ENCODE results near the gene STOML2.
A peak's percentile ranks its signal among the peaks of the same experiment; 100 is the strongest.

The STOML2 gene

DNA sequence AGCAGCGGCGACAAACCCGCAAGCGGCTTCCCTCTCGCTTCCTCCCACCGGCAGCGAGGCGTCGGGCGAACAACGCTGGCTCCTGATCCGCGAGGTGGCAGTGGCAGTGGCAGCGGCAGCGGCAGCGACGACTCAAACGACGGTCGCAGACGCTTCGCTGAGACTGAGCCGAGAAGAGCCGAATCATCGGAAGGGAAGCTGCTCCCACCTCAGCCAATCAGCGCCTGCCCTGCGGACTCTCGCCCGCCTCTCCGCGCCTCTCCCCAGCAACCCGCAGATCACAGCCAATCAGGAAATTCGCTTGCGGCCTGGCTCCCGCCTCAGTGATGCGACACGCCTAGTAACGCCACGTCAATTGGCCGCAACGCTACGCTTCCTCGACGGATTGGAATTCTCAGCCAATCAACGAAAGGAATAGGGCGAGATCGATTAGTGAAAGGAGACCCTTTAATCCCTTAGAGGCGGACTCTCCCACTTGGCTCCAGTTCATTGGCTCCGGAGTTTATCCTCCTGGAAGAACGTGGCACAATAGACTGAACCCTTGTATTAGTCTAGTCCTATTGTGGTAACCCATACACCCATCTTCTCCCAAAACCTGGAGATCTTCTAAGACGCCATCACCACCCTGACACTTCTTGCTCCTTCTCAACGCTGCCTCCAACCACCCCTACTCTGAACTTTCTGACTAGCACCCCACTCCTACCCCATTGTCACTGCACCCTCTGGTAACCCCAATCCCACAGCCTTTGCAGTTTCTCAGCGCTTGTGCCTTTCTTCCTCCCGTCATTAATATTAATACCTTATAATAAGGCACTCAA lies 30.3 kb downstream of the STOML2 start, which contains the start of gene VCP:
VCP (minus strand) TSS at position 165 of the 818 bp plus-strand sequence. CDS start 272 bp downstream, outside the sequence.
- peak; percentile 62 to 99 (median 94) for DNase-seq

DNA sequence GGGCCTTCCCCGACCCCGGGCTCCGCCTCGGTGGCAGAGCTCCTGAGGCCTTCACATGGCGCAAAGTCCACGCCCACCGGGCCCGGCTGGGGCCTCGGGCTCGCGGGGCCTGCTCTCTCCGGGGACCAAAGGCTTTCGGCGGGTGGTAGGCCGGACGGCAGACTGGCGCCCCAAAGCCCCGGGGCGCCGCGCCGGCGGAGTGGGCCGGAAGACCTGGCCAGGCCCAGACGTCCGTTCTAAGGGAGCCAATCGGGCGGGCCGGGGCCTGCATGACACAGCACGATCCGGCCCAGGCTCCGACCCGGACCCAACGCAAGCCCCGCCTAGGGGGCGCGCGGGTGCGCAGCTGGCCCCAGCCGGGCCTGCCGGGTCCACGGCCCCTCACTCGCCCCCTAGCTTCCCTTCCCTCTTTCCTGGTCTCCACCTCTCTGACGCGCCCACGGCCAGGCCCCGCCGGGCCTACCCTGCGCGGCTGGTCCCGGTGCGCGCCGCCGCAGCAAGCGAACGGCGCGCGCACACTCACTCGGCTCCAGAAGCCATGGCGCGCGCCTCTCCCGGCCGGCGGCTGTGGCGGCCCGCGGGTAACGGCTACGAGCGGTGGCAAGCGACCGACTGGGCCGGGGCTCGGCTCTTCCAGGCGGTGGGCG lies 31.0 kb downstream of the STOML2 start:
- peak in 13 of 14 donors; percentile 45 to 82 (median 64) for DNase-seq

DNA sequence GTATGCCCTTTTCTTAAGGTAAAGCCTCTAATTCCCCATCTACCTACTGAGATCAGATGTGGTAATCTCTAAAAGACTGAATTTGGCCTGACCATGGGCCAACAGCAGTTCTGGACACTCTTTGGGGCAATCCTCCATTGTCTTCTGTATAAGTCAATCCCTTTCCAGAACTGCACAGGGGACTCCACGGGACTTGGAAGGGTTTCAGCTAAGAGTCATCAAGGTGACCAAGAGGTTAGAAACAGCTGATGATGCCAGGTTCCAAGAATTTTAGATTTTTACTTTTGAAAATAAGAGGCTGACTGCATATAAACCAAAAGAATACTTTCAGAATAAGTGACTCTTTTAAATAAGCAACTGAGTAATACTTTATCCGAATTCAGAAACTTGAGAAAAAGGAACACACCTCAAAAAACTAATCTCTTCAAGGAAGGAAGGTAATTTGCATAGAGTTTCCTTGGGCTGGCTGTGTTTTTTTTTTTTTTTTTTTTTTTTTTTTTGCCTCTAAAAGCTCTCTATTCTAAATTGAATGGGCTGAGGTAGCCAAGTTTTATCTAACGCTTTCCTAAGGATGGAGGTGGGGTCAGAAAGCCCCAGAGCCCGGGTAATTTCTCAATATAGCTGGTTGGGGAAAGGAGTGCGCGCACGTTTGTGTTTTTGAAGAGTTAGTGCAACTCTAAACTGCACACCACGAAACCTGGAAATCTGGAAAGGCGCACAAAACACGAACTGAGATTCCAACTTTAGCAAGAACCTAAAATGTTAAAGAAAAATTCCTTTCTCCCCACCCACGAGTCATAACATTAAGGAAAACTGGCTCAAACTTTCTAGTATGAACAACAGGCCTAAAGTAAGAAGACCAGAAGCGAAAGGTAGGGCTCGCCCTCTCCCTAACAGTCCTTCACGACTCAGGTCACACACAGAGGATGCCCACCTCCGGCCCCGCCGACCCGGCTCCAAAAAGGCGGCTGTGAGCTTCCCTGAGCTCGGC lies 31.8 kb downstream of the STOML2 start:
- no peak for DNase-seq

DNA sequence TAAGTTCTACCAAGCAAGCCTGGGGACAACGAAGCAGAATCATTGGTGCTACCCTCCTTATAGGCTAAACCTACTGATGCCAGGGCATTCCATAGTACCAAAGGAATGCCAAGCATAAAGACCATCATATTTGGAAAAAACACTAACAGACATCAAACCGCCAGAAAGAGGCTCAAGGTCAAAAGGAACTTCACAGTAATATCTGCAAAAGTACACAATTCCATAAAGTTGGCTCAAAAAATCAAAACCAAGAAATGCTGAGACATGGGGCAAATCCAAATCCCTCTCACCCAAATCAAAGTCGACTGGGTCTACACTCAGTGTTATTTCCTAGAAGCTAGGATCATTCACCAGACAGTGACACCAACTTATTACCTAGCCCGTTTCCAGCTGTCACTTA lies 33.9 kb downstream of the STOML2 start:
- DNase-seq, result no peak

DNA sequence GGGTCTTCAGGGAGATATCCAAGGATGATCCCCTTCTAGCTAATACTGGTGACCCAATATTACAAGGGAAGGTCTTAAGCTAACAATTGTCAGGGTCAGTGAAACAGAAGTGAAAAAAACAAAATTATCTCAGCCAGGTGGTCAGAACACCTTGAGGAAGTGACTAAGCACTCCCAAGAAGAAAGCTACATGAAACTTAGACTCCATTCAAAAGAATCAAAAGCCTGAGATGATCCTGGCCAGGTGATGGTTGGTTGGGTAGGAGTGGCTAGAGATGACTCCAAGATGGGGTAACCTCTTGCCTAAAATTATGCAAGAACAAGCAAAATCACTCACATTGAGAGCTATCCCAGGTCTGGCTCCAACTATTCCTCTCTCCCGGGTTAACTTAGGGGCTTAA lies 35.9 kb downstream of the STOML2 start:
- DNase-seq, result no peak

DNA sequence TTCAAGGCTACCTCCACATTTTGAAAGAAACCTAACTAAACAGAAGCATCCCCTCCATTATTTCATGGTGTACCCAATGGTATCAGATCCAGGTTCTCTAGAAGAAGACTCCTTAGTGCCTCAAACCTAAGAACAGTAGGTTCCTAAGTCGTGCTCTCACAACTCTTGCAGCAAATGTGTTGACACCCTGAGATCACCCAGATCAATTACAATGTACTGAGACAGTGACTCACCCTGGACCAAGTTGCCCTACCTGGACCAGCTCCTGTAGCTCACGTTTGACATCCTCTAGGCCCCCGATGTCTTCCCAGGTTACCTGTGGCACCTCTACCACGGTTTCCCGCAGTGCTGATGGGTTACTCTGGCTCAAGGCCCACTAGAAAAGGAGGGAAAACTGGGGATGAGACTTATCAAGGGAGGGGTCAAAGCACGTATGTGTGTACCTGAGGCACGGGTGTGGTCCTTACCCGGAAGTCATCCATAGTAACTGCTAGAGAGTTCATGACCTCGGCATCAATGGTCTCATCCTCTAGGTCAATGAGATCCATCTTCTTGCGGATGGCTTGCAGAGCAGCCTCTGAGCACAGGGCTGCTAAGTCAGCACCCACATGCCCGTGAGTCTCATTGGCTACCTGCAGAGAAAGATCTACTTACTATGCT lies 42.3 kb downstream of the STOML2 start:
- no peak for DNase-seq

DNA sequence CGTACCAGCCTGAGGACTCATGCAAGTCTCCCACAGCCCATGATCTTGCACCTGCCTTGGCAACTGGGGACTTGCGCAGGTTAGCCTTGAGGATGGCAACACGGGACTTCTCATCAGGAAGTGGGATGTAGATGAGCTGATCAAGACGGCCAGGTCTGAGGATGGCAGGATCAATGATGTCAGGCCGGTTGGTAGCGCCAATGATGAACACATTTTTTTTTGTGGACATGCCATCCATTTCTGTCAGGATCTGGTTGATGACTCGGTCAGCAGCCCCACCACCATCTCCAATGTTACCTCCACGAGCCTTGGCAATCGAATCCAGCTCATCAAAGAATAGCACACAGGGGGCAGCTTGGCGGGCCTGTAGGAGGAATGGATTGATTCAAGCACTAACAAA lies 43.5 kb downstream of the STOML2 start:
- no peak for DNase-seq

DNA sequence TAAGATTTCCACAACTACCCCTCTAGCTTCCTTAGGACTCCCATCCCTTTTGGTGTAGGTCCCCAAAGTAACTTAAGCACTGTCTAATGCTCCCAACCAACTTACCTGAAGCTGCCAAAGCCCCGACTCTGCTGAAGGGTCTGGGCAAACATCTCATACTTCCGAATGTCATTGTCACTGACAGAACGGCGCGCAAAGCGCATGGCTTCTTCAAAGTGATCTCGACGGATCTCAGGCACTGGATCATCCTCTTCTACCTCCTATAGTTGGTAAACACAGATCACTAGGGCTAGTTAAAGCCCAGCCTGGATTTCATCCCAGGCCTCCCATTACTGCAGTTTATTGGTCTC lies 45.7 kb downstream of the STOML2 start:
- no peak for DNase-seq

DNA sequence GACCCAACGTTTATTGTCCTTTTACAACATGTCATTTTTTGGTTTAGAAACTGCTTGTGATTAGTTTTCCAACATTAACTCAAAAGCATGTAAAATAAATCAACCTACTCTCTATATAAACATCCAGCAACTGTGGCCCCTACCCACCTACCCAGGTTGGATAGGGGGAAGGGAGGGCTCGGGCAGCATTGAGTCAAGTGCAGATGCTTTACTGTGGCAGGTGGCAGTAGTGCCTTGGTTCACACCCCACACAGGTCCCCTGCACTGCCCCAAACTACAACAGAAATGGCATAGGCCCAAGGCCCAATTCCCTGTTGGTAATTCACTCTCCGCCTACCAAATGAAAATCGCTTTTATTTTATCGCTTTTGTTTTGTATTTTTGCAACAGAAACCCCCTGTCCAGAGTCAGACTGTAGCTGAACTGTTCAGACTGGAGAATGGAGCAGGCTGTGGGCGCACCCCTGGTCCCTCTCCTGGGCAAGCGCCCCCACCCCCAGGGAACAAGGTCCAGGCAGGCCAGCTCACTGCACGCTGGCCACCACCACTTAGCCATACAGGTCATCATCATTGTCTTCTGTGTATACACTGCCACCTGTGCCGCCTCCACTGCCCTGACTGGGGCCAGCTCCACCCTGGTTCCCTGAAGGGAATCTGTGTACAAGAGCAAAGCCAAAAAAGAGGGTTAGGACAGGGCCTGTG lies 46.2 kb downstream of the STOML2 start:
- no peak for DNase-seq

DNA sequence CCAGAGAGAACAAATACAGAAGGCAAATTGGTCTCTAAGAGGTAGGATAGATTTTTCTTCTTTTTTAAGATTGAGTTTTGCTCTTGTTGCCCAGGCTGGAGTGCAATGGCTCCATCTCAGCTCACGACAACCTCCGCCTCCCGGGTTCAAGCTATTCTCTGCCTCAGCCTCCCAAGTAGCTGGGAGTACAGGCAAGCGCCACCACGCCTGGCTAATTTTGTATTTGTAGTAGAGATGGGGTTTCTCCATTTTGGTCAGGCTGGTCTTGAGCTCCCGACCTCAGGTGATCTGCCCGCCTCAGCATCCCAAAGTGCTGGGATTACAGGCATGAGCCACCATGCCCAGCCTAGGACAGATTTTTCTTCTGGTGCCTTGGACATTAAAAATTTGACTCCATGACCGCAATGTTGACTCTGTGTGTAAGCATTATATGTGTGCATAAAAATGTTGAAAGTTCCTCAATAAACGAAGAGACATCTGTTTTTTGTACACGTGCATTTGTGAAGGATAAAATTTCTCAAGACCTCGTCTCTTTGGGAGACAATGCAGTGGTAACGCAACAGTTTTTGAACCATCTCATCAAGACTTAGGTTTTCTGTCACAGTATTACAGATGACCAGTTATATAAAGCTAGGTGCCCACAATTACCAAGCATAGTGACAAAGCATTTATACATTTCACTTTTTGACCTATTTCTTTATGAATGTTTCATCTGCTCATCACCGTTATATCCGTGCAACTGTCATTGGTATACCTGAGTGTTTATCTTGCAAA lies 47.9 kb downstream of the STOML2 start:
- DNase-seq, result no peak

DNA sequence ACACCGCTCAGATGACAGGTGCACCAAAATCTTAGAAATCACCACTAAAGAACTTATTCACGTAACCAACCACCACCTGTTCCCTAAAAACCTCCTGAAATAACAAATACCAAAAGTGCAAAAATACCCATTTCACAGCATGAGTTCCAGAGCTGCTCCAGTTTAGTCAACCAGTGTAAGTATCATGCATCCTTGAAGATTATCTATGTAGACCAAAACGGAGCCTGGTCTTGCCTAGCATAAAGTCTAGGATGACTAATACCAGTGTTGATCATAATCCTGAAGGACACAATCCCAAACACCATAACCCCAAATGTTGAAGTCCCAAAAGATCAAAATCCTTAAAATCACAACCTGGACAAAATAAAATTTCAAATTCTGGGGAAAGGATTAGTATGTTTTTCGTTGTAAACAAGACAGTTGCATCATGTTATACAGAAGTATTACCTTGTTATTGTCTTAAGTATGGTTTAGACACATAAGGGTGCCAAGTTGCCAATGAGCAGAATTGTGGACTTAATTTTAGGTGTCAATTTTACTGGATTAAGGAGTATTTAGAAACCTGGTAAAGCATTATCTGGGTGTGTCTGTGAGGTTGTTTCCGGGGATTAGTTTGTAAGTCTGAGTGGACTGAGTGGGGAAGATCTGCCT lies 48.6 kb downstream of the STOML2 start:
- DNase-seq, result no peak

DNA sequence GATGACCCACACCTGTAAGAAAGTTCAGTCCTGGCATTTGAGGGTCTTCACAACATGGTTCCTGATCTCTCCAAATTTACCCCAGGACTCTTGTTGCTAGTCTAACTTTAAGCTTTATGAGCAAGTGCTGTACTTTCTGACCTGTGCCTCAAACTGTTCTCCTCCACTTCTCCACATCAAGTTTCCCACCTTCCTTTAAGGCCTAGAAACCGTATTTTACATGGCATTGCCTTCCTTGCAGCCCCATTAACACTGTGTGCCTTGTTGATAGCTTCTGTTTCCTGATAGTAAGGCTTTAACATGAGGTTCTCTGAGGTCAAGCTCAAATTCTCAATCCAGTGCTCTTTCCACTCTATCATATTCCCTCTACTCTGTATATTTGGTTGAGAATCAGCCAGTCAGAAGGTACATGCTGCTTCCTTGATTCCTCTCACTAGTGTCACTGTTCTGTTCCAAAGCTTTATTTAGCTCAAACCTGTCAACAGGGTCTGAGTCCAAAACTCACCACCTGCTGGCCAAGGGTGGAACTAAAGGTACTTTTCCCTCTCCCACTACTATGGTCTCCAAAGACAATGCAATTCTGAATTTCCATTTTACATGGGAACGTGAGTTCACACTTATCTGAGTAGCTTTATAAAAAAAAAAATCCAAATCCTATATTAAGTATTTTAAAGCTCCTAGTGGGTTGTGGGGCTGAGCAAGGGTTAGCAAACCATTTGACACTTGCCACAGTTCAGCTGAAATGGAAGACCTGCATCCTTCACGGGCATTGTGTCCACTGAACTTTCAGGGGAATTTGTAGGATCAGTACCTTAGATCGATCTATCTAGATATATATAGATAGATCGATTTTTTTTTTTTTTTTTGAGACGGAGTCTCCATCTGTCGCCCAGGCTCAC lies 51.6 kb downstream of the STOML2 start:
- DNase-seq, result peak in 1 of 14 donors; percentile 94

All from C1 segment of cervical spinal cord (tissue), 14 donors.